ENCODE data around the gene MGA.

GRCh38 chr15:41647262-41647661, 12.9 kb upstream of the MGA start:
- TF ChIP-seq CTCF (conservative IDR thresholded peaks at IDR 0.05) (no peak), EZH2 (IDR thresholded peaks at IDR 0.05; ENCODE audit: low read depth) (no peak)
